Neural progenitor cell (in vitro differentiated cells): Measurements from ENCODE around the gene TAOK2. TPM values are rescaled to one million over a fixed set of nuclear protein-coding genes. Genes with fewer than 3 reads are reported as not detected.

Experiments
- DNase-seq: peaks from one replicate; pipeline ENCODE4 v3.0.0-alpha.2; 2016; ENCODE audit warnings: low spot score
- H2AFZ ChIP-seq: fragments of 200-600 bp; sonication (generic); replicated peaks from 2 replicates; pipeline ENCODE4 v1.6.1; 2016; ENCODE audit warnings: antibody characterized with exemption
- H3F3A ChIP-seq: fragments of 200-600 bp; sonication (generic); 2 replicates; pipeline ENCODE4 v1.6.1; 2016; ENCODE audit warnings: antibody characterized with exemption, low read depth
- H3K27ac ChIP-seq: fragments of 200-600 bp; sonication (generic); 2 replicates; pipeline ENCODE4 v1.5.1; 2016; ENCODE audit warnings: mild to moderate bottlenecking
- H3K27me3 ChIP-seq: fragments of 200-600 bp; sonication (generic); 2 replicates; pipeline ENCODE4 v1.6.1; 2016; ENCODE audit warnings: mild to moderate bottlenecking, moderate library complexity
- H3K36me3 ChIP-seq: fragments of 200-600 bp; sonication (generic); 2 replicates; pipeline ENCODE4 v1.5.1; 2016
- H3K4me1 ChIP-seq: fragments of 200-600 bp; sonication (generic); 2 replicates; pipeline ENCODE4 v1.6.1; 2016; ENCODE audit warnings: mixed run types
- H3K4me2 ChIP-seq: fragments of 200-600 bp; sonication (generic); 2 replicates; pipeline ENCODE4 v1.6.1; 2016
- H3K4me3 ChIP-seq: fragments of 200-600 bp; sonication (generic); 2 replicates; pipeline ENCODE4 v1.5.1; 2016
- H3K79me2 ChIP-seq: fragments of 200-600 bp; sonication (generic); 2 replicates; pipeline ENCODE4 v1.6.1; 2016; ENCODE audit warnings: low read depth
- H3K9ac ChIP-seq: fragments of 200-600 bp; sonication (generic); 2 replicates; pipeline ENCODE4 v1.6.1; 2016
- H3K9me3 ChIP-seq: fragments of 200-600 bp; sonication (generic); 2 replicates; pipeline ENCODE4 v1.5.1; 2016; ENCODE audit warnings: low read depth
- H4K20me1 ChIP-seq: fragments of 200-600 bp; sonication (generic); 2 replicates; pipeline ENCODE4 v1.6.1; 2016; ENCODE audit warnings: low read depth
- H3K27ac Mint-ChIP-seq: 3 replicates; pipeline ENCODE4 v1.8.0; 2021; ENCODE audit warnings: mixed read lengths
- H3K27me3 Mint-ChIP-seq: 2 replicates; pipeline ENCODE4 v1.8.0; 2022; ENCODE audit warnings: low read depth, mild to moderate bottlenecking, inconsistent platforms, moderate library complexity, mixed read lengths; ENCODE audit not compliant: insufficient read depth
- H3K36me3 Mint-ChIP-seq: 3 replicates; pipeline ENCODE4 v1.8.0; 2021; ENCODE audit warnings: mixed read lengths
- H3K4me1 Mint-ChIP-seq: 3 replicates; pipeline ENCODE4 v1.8.0; 2021; ENCODE audit warnings: mixed read lengths
- H3K4me3 Mint-ChIP-seq: 3 replicates; pipeline ENCODE4 v1.8.0; 2021; ENCODE audit warnings: mild to moderate bottlenecking, moderate library complexity, mixed read lengths
- H3K9me3 Mint-ChIP-seq: 3 replicates; pipeline ENCODE4 v1.8.0; 2020; ENCODE audit warnings: mixed read lengths
- CTCF ChIP-seq: fragments of 200-600 bp; sonication (generic); IDR thresholded peaks from 2 replicates; pipeline ENCODE4 v1.5.1; 2017; ENCODE audit warnings: antibody characterized with exemption, mild to moderate bottlenecking
- EZH2 ChIP-seq: fragments of 200-600 bp; sonication (generic); IDR thresholded peaks from 2 replicates; pipeline ENCODE4 v1.6.1; 2017; ENCODE audit warnings: antibody characterized with exemption, mild to moderate bottlenecking, moderate library complexity
- EZH2phosphoT487 ChIP-seq: fragments of 200-600 bp; sonication (generic); IDR thresholded peaks from 2 replicates; pipeline ENCODE4 v1.6.1; 2017; ENCODE audit warnings: antibody characterized with exemption
- total RNA-seq: library from RNA; depleted of rRNA; stranded (reverse); fragments of >200 nt; gene quantifications from 2 replicates; pipeline ENCODE4 v1.2.3, GENCODE V29; 2015; ENCODE audit warnings: low replicate concordance

The TAOK2 gene
- total RNA-seq, 1 donor from 2014 or later, result 13.8 TPM

GRCh38 chr16:29988346-29989075, 14.8 kb downstream of the TAOK2 start:
- Histone ChIP-seq H3K27me3 (no peaks in the 10 kb centered on the region), H3K27ac (no peak overlapping the region), H3K4me2 (no peak overlapping the region), H3K9me3 (no peaks in the 10 kb centered on the region), H3K4me3 (no peak overlapping the region), H3F3A (peaks cover 3% of the 10 kb centered on the region), H2AFZ (no peak overlapping the region), H3K4me1 (no peaks in the 10 kb centered on the region), H3K79me2 (no peaks in the 10 kb centered on the region), H3K36me3 (no peaks in the 10 kb centered on the region), H4K20me1 (no peaks in the 10 kb centered on the region), H3K9ac (no peak overlapping the region)
- no peak for DNase-seq
- TF ChIP-seq EZH2phosphoT487, result no peak
- no peak for TF ChIP-seq EZH2
- TF ChIP-seq CTCF, result no peak
- H3K9me3 Mint-ChIP-seq, result no peaks in the 10 kb centered on the region
- H3K36me3 Mint-ChIP-seq, result peaks cover 29% of the 10 kb centered on the region
- H3K27me3 Mint-ChIP-seq, result peaks cover 6% of the 10 kb centered on the region
- peak overlapping the region; percentile 52 for H3K4me3 Mint-ChIP-seq
- peaks cover 9% of the 10 kb centered on the region for H3K4me1 Mint-ChIP-seq
- H3K27ac Mint-ChIP-seq, result peak overlapping the region; percentile 44

- Histone ChIP-seq H3K4me3 (no peak overlapping the region), H3K9ac (no peak overlapping the region), H3K9me3 (no peaks in the 10 kb centered on the region), H3K4me1 (peaks cover under 1% of the 10 kb centered on the region), H3F3A (peaks cover 4% of the 10 kb centered on the region), H3K27ac (no peak overlapping the region), H3K27me3 (no peaks in the 10 kb centered on the region), H2AFZ (no peak overlapping the region), H3K36me3 (no peaks in the 10 kb centered on the region), H3K79me2 (no peaks in the 10 kb centered on the region), H4K20me1 (no peaks in the 10 kb centered on the region), H3K4me2 (no peak overlapping the region)
- no peak for DNase-seq
- peaks cover 6% of the 10 kb centered on the region for H3K27me3 Mint-ChIP-seq
- peak overlapping the region; percentile 4 for H3K4me3 Mint-ChIP-seq
- TF ChIP-seq EZH2 (no peak), EZH2phosphoT487 (no peak)
- H3K9me3 Mint-ChIP-seq, result no peaks in the 10 kb centered on the region
- H3K4me1 Mint-ChIP-seq, result peaks cover 11% of the 10 kb centered on the region
- H3K36me3 Mint-ChIP-seq, result peaks cover 25% of the 10 kb centered on the region
- H3K27ac Mint-ChIP-seq, result peak overlapping the region; percentile 44
Measured at GRCh38 chr16:29989111-29989858, 15.6 kb downstream of the TAOK2 start.

GRCh38 chr16:29990034-29990433, 16.4 kb downstream of the TAOK2 start:
- Histone ChIP-seq H3K4me3 (no peak overlapping the region), H3K4me2 (no peak overlapping the region), H3K36me3 (no peaks in the 10 kb centered on the region), H2AFZ (no peak overlapping the region), H3K9me3 (no peaks in the 10 kb centered on the region), H4K20me1 (no peaks in the 10 kb centered on the region), H3F3A (peaks cover 11% of the 10 kb centered on the region), H3K9ac (no peak overlapping the region), H3K4me1 (peaks cover 5% of the 10 kb centered on the region), H3K27me3 (no peaks in the 10 kb centered on the region), H3K27ac (no peak overlapping the region), H3K79me2 (no peaks in the 10 kb centered on the region)
- DNase-seq, result no peak
- TF ChIP-seq EZH2phosphoT487 (no peak), CTCF (no peak), EZH2 (no peak)
- Mint-ChIP-seq H3K27me3 (peaks cover 6% of the 10 kb centered on the region), H3K36me3 (peaks cover 22% of the 10 kb centered on the region), H3K27ac (no peak overlapping the region), H3K4me3 (no peak overlapping the region), H3K4me1 (peaks cover 18% of the 10 kb centered on the region), H3K9me3 (no peaks in the 10 kb centered on the region)
